Panc1 (cell line): ENCODE data around the gene HIPK4. TPM values are rescaled to one million over a fixed set of nuclear protein-coding genes. Genes with fewer than 3 reads are reported as not detected.

Experiments used
- ATAC-seq: fragments of 200-7000 bp; cut with Tn5 transposase; 2 replicates; pipeline ENCODE4 v1.9.1; 2020; ENCODE audit warnings: mild to moderate bottlenecking, moderate library complexity
- BruUV-seq: library from RNA; stranded (reverse); fragments of 400-500 nt; replicated peaks from 2 replicates; lab custom pipeline; 2021; lab: Mats Ljungman, UMichigan
- CTCF ChIA-PET: fragments of 300-600 bp; sonication (Branson Sonifier 250); formaldehyde crosslinking; loops from one replicate; lab custom pipeline; 2022; ENCODE audit warnings: antibody characterized with exemption; lab: Charles Lee
- POLR2A ChIA-PET: fragments of 300-600 bp; sonication (Branson Sonifier 250); formaldehyde crosslinking; loops from one replicate; lab custom pipeline; 2022; ENCODE audit warnings: antibody characterized with exemption; lab: Charles Lee
- DNase-seq: peaks from one replicate; pipeline ENCODE4 v3.0.0-alpha.2; 2010; ENCODE audit warnings: low read depth, low spot score
- H3K27ac ChIP-seq: 2 replicates; pipeline ENCODE4 v1.5.1; 2011; ENCODE audit warnings: mild to moderate bottlenecking, low read length, inconsistent platforms
- H3K27me3 ChIP-seq: fragments of 200-500 bp; sonication (Bioruptor generic); 2 replicates; pipeline ENCODE4 v1.6.0; 2014; ENCODE audit warnings: low read length, inconsistent platforms; ENCODE audit not compliant: control insufficient read depth, insufficient read depth
- H3K36me3 ChIP-seq: fragments of 200-500 bp; sonication (Bioruptor generic); 2 replicates; pipeline ENCODE4 v1.5.1; 2014; ENCODE audit warnings: inconsistent platforms, mild to moderate bottlenecking, low read length, moderate library complexity; ENCODE audit not compliant: control insufficient read depth, insufficient read depth
- H3K4me1 ChIP-seq: 2 replicates; pipeline ENCODE4 v1.5.1; 2011; ENCODE audit warnings: inconsistent platforms, mild to moderate bottlenecking, low read length, moderate library complexity; ENCODE audit not compliant: control insufficient read depth, insufficient read depth
- H3K4me3 ChIP-seq, 2 experiments: 2 replicates each; pipeline ENCODE4 v1.5.1; 2011 to 2012; ENCODE audit warnings: low read depth in 2 of 2, low read length in 2 of 2, mild to moderate bottlenecking in 2 of 2, inconsistent platforms in 1 of 2, moderate library complexity in 1 of 2
- H3K9me3 ChIP-seq: fragments of 200-500 bp; sonication (Bioruptor generic); 2 replicates; pipeline ENCODE4 v1.5.1; 2014; ENCODE audit warnings: low read depth, mild to moderate bottlenecking, inconsistent platforms, low read length, moderate library complexity; ENCODE audit not compliant: control insufficient read depth, insufficient read depth
- CTCF ChIP-seq: fragments of 450-650 bp; IDR thresholded peaks from 2 replicates; pipeline ENCODE4 v1.5.1; 2017; ENCODE audit warnings: mild to moderate bottlenecking
- POLR2AphosphoS5 ChIP-seq: IDR thresholded peaks from 2 replicates; pipeline ENCODE4 v1.6.1; 2012; ENCODE audit warnings: mild to moderate bottlenecking, low read depth, low read length, moderate library complexity
- REST ChIP-seq, 2 experiments: IDR thresholded peaks; 2 replicates each; pipeline ENCODE4 v1.6.1; 2011 to 2012; ENCODE audit warnings: low read depth in 2 of 2, control low read depth in 1 of 2, low read length in 1 of 2, mild to moderate bottlenecking in 1 of 2, moderate library complexity in 1 of 2; ENCODE audit not compliant: insufficient read depth in 1 of 2
- SIN3A ChIP-seq: IDR thresholded peaks from 2 replicates; pipeline ENCODE4 v1.6.1; 2012; ENCODE audit warnings: low read depth, mild to moderate bottlenecking, low read length, moderate library complexity, borderline replicate concordance; ENCODE audit not compliant: insufficient read depth
- TCF7L2 ChIP-seq: IDR thresholded peaks from 2 replicates; pipeline ENCODE4 v1.6.1; 2011; ENCODE audit warnings: mild to moderate bottlenecking, low read depth, low read length, inconsistent platforms
- in situ Hi-C: cut with HindIII; loops from 2 replicates; pipeline ENCODE4 v1.10.0; 2016; ENCODE audit warnings: low sequenced_read_pairs, low pct_unique_long_range_greater_than_20kb
- intact Hi-C: fragments of 100-400 bp; cut with micrococcal nuclease; formaldehyde crosslinking; loops from one replicate; pipeline ENCODE4 v1.10.0; 2022; ENCODE audit not compliant: unreplicated experiment
- total RNA-seq: library from RNA; stranded (reverse); gene quantifications from one replicate; pipeline ENCODE4 v1.2.1, GENCODE V29; 2021; ENCODE audit not compliant: unreplicated experiment

The HIPK4 gene
- total RNA-seq, 1 experiment from 2014 or later: 0.13 TPM

GRCh38 chr19:40394816-40395210, 4.8 kb upstream of the HIPK4 start:
- Histone ChIP-seq H3K27ac (no peak overlapping the region), H3K36me3 (no peaks in the 10 kb centered on the region), H3K4me1 (no peaks in the 10 kb centered on the region), H3K9me3 (no peaks in the 10 kb centered on the region), H3K4me3 (no peak overlapping the region), H3K27me3 (no peaks in the 10 kb centered on the region)
- in situ Hi-C loops: no loop called here
- TF ChIP-seq REST (IDR thresholded peaks at IDR 0.05; ENCODE audit: insufficient read depth in 1 of 2, low read depth in 2 of 2, low read length in 1 of 2) (no peak), POLR2AphosphoS5 (no peak), TCF7L2 (no peak), CTCF (no peak), SIN3A (no peak)
- ATAC-seq: no peak
- CTCF ChIA-PET: no interaction called here
- BruUV-seq: no TSS peak
- DNase-seq: no peak
- intact Hi-C loops: no loop called here
- POLR2A ChIA-PET: no interaction called here

- no peaks in the 10 kb centered on the region for H3K9me3 ChIP-seq
- ATAC-seq (no peak), DNase-seq (no peak)
- no peaks in the 10 kb centered on the region for H3K36me3 ChIP-seq
- TF ChIP-seq SIN3A (no peak), REST (IDR thresholded peaks at IDR 0.05; ENCODE audit: insufficient read depth in 1 of 2, low read depth in 2 of 2, low read length in 1 of 2) (no peak), TCF7L2 (no peak), POLR2AphosphoS5 (no peak)
- no peaks in the 10 kb centered on the region for H3K4me1 ChIP-seq
- no peak overlapping the region for H3K4me3 ChIP-seq
- CTCF ChIA-PET: no interaction called here
- in situ Hi-C loops: no loop called here
- BruUV-seq: no TSS peak
- POLR2A ChIA-PET: no interaction called here
- intact Hi-C loops: no loop called here
- H3K27ac ChIP-seq: no peak overlapping the region
- H3K27me3 ChIP-seq: no peaks in the 10 kb centered on the region
Observed at GRCh38 chr19:40393894-40394815, 4.2 kb upstream of the HIPK4 start.
